WTC11 (cell line): ENCODE measurements around the gene GRK3. TPM values are rescaled to one million over a fixed set of nuclear protein-coding genes. Genes with fewer than 3 reads are reported as not detected.

Experiments
- ATAC-seq: fragments of 200-7000 bp; cut with Tn5 transposase; 2 replicates; pipeline ENCODE4 v1.10.0; 2021; ENCODE audit warnings: mild to moderate bottlenecking, moderate library complexity
- CTCF ChIA-PET: fragments of 300-600 bp; sonication (Branson Sonifier 250); formaldehyde crosslinking; loops from one replicate; lab custom pipeline; 2021; ENCODE audit warnings: antibody characterized with exemption; lab: Charles Lee
- POLR2A ChIA-PET: fragments of 350-600 bp; sonication (Branson Sonifier 250); formaldehyde crosslinking; loops from one replicate; lab custom pipeline; 2021; ENCODE audit warnings: antibody characterized with exemption; lab: Charles Lee
- DNase-seq: peaks from one replicate; pipeline ENCODE4 v3.0.0; 2021; ENCODE audit warnings: low spot score
- H3K27ac Mint-ChIP-seq: 2 replicates; pipeline ENCODE4 v1.8.0; 2021; ENCODE audit warnings: mixed read lengths
- H3K27me3 Mint-ChIP-seq: 2 replicates; pipeline ENCODE4 v1.8.0; 2021; ENCODE audit warnings: low read depth, mild to moderate bottlenecking, moderate library complexity, mixed read lengths
- H3K36me3 Mint-ChIP-seq: 2 replicates; pipeline ENCODE4 v1.8.0; 2021; ENCODE audit warnings: mixed read lengths
- H3K4me1 Mint-ChIP-seq: 2 replicates; pipeline ENCODE4 v1.8.0; 2022; ENCODE audit warnings: mixed read lengths
- H3K4me3 Mint-ChIP-seq: 2 replicates; pipeline ENCODE4 v1.8.0; 2021; ENCODE audit warnings: mild to moderate bottlenecking, moderate library complexity, mixed read lengths
- H3K9me3 Mint-ChIP-seq: 2 replicates; pipeline ENCODE4 v1.8.0; 2021; ENCODE audit warnings: mixed read lengths
- ESRRA ChIP-seq: sonication (generic); formaldehyde crosslinking; IDR thresholded peaks from 2 replicates; pipeline ENCODE4 v1.8.1; 2022; ENCODE audit warnings: mild to moderate bottlenecking, missing genetic modification reagents, borderline replicate concordance
- FOXP4 ChIP-seq: sonication (generic); formaldehyde crosslinking; IDR thresholded peaks from 2 replicates; pipeline ENCODE4 v1.8.0; 2022; ENCODE audit warnings: mild to moderate bottlenecking, missing genetic modification reagents
- GTF2I ChIP-seq: fragments of 250-450 bp; sonication (Bioruptor Pico); conservative IDR thresholded peaks from 2 replicates; pipeline ENCODE4 v1.4.0; 2021; ENCODE audit warnings: mild to moderate bottlenecking
- HMGXB4 ChIP-seq: sonication (generic); formaldehyde crosslinking; IDR thresholded peaks from 2 replicates; pipeline ENCODE4 v1.8.1; 2023; ENCODE audit warnings: mild to moderate bottlenecking, moderate library complexity, missing genetic modification reagents
- MXD4 ChIP-seq: fragments of 250-450 bp; sonication (Bioruptor Pico); IDR thresholded peaks from 2 replicates; pipeline ENCODE4 v1.8.0; 2021; ENCODE audit warnings: mild to moderate bottlenecking, moderate library complexity, borderline replicate concordance
- OVOL2 ChIP-seq: fragments of 250-450 bp; sonication (Bioruptor Pico); IDR thresholded peaks from 2 replicates; pipeline ENCODE4 v1.9.0; 2021; ENCODE audit warnings: mild to moderate bottlenecking, borderline replicate concordance
- PREB ChIP-seq: sonication (generic); formaldehyde crosslinking; IDR thresholded peaks from 2 replicates; pipeline ENCODE4 v1.8.1; 2022; ENCODE audit warnings: mild to moderate bottlenecking, missing genetic modification reagents, moderate library complexity, borderline replicate concordance
- SMAD3 ChIP-seq: sonication (generic); formaldehyde crosslinking; IDR thresholded peaks from 2 replicates; pipeline ENCODE4 v1.8.0; 2022; ENCODE audit warnings: missing genetic modification reagents, mild to moderate bottlenecking, borderline replicate concordance
- TEAD1 ChIP-seq: sonication (generic); formaldehyde crosslinking; IDR thresholded peaks from 2 replicates; pipeline ENCODE4 v1.8.0; 2022; ENCODE audit warnings: mild to moderate bottlenecking, missing genetic modification reagents
- ZNF317 ChIP-seq: sonication (generic); formaldehyde crosslinking; IDR thresholded peaks from 2 replicates; pipeline ENCODE4 v1.8.1; 2023; ENCODE audit warnings: low read depth, mild to moderate bottlenecking, moderate library complexity, missing genetic modification reagents, borderline replicate concordance
- ZNF423 ChIP-seq: fragments of 250-450 bp; sonication (Bioruptor Pico); IDR thresholded peaks from 2 replicates; pipeline ENCODE4 v2.1.2; 2022; ENCODE audit warnings: mild to moderate bottlenecking, moderate library complexity
- ZNF532 ChIP-seq: fragments of 250-450 bp; sonication (Bioruptor Pico); IDR thresholded peaks from 2 replicates; pipeline ENCODE4 v1.9.0; 2021; ENCODE audit warnings: mild to moderate bottlenecking, borderline replicate concordance
- total RNA-seq: library from RNA; stranded (reverse); gene quantifications from 3 replicates; pipeline ENCODE4 v1.2.3, GENCODE V29; 2021
- TF ChIP-seq, protein P1 (sequence below): fragments of 250-450 bp; sonication (Bioruptor Pico); conservative IDR thresholded peaks from 2 replicates; pipeline ENCODE4 v1.9.0; 2021; ENCODE audit warnings: mild to moderate bottlenecking
- TF ChIP-seq, protein P2 (sequence below): sonication (generic); formaldehyde crosslinking; IDR thresholded peaks from 2 replicates; pipeline ENCODE4 v1.8.1; 2023; ENCODE audit warnings: mild to moderate bottlenecking, missing genetic modification reagents, moderate library complexity

The GRK3 gene
- total RNA-seq, 1 experiment from 2014 or later, result 27.1 TPM

DNA sequence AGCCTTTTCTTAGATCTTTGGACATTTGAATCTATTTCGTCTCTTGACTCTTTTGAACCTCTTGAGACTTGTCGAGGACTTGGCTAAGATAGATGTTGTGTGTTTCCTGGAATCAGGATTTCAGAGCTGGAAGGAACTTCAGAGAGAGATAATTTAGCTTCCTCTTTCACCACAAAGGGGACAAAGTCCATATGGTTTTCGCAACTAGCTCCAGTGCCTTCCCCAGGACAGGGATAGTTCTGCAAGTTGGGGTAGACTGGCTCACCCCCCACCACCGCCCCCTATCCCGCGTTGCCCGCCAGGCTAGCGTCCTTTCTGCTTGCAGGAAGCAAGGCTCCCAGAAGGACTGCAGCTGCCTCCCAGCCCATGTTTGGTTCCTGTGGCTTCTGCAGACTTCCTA, 101.8 kb downstream of the GRK3 start:
- no peaks in the 10 kb centered on the region for H3K9me3 Mint-ChIP-seq
- ChIA-PET CTCF (interaction anchor here (0.9 to 1.7 kb wide), 4 partner anchors 8 to 122 kb away, joined by 3 to 5 read pairs (median 4); no protein-coding TSS in a partner anchor), POLR2A (no interaction called here)
- peaks cover 4% of the 10 kb centered on the region for H3K36me3 Mint-ChIP-seq
- no peak overlapping the region for H3K27ac Mint-ChIP-seq
- ATAC-seq, result peak; percentile 74
- peaks cover 19% of the 10 kb centered on the region for H3K4me1 Mint-ChIP-seq
- no peak for TF ChIP-seq SMAD3
- TF ChIP-seq ZNF532 (CRISPR knock-in tag), result no peak
- no peak for TF ChIP-seq PREB
- TF ChIP-seq, protein P1, sequence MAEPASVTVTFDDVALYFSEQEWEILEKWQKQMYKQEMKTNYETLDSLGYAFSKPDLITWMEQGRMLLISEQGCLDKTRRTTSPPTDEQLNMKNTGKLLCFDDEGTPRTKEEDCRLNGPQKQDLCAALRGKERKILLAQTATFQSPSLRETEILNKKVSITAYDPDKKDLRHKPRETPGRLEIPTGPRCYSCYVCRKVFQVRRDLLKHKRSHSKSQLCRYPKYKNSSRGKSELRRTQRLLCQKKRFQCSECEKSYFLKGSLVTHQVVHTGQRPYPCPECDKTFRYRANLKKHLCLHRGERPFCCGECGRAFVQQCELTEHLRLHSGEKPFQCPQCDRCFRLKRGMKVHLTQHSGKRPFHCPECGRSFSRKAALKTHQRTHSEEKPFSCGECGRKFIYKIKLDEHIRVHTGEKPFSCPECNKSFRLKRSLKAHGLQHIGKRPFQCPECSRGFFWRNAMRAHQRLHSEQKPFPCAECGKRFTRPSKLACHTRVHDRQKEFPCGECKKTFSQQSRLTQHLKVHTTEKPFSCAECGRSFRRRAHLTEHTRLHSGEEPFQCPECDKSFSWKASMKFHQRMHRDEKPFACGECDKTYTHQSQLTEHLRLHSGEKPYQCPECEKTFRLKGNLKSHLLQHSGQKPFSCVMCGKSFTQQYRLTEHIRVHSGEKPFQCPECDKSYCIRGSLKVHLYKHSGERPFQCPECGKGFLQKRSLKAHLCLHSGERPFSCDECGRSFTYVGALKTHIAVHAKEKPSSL (CRISPR knock-in tag), result no peak
- no peak for TF ChIP-seq ESRRA
- TF ChIP-seq, protein P2, sequence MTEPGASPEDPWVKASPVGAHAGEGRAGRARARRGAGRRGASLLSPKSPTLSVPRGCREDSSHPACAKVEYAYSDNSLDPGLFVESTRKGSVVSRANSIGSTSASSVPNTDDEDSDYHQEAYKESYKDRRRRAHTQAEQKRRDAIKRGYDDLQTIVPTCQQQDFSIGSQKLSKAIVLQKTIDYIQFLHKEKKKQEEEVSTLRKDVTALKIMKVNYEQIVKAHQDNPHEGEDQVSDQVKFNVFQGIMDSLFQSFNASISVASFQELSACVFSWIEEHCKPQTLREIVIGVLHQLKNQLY (CRISPR knock-in tag), result no peak
- TF ChIP-seq HMGXB4 (CRISPR knock-in tag), result no peak
- no peak for TF ChIP-seq OVOL2 (CRISPR knock-in tag)
- TF ChIP-seq ZNF423 (CRISPR knock-in tag), result no peak
- TF ChIP-seq ZNF317 (CRISPR knock-in tag), result no peak
- no peak for TF ChIP-seq TEAD1 (CRISPR knock-in tag)
- no peak for TF ChIP-seq GTF2I (CRISPR knock-in tag)
- TF ChIP-seq MXD4 (CRISPR knock-in tag), result no peak
- TF ChIP-seq FOXP4 (CRISPR knock-in tag), result no peak
- no peak overlapping the region for H3K4me3 Mint-ChIP-seq
- DNase-seq, result peak; percentile 38
- no peaks in the 10 kb centered on the region for H3K27me3 Mint-ChIP-seq
